GM19025 (cell line): ENCODE results near the gene GABRB2.
"Not testable (repeated sequence)": the region's sequence is repeated elsewhere in the genome, so short reads cannot be mapped to it uniquely, and the experiment has no call there.

Experiments
- ATAC-seq: cut with Tn5 transposase; IDR thresholded peaks from one replicate; pipeline ENCODE4 v1.9.1; 2021; ENCODE audit warnings: mild to moderate bottlenecking, low read depth, moderate library complexity; ENCODE audit not compliant: unreplicated experiment

GABRB2 gene

DNA sequence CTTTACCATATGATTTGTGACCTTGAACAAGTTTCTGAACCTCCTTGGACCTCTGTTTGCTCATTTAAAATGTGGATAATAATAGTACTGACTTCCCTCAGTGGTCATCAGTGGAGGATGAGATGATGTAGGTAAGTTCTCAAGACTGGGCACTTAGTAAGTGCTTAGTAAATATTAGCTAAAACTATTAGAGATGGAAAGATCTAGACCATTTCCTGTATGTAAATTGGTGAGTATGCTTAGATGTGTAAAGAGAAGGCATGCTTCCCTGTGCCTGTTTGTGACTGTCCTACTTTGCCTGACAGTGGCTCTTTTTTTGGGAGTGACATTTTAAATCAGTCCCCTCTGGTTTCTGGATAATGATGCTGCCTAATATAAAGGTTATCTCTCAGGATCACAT is 288.1 kb downstream of the GABRB2 start:
- ATAC-seq, result peak; percentile 45

DNA sequence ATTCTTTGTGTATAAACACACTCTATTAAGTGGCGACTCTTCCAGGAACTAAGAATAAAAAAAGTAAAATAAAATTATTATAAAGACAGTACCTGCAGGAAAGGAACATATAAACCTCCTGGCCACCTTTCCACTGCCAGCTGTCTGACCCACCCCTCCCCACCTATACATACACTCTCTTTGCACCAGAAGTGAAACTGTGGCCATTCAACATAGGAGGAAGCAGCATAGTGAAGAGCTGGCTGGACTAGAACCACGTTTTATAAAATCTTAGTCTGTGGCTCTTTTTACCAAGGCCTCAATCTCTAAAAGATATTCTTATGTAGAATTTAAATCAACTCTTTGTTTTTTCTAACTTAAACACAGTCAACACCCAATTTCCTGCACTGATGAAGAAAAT is 289.6 kb downstream of the GABRB2 start:
- no peak for ATAC-seq

DNA sequence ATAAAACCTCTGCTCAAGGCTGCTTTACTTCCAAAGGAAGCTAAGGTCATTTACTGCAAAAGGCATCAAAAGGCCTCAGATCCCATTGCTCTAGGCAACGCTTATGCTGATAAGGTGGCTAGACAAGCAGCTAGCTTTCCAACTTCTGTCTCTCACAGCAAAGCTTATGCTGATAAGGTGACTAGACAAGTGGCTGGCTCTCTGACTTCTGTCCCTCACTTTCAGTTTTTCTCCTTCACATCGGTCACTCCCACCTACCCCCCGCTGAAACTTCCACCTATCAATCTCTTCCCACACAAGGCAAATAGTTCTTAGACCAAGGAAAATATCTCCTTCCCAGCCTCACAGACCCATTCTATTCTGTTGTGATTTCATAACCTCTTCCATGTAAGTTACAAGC is 293.6 kb downstream of the GABRB2 start:
- not testable (repeated sequence) for ATAC-seq

DNA sequence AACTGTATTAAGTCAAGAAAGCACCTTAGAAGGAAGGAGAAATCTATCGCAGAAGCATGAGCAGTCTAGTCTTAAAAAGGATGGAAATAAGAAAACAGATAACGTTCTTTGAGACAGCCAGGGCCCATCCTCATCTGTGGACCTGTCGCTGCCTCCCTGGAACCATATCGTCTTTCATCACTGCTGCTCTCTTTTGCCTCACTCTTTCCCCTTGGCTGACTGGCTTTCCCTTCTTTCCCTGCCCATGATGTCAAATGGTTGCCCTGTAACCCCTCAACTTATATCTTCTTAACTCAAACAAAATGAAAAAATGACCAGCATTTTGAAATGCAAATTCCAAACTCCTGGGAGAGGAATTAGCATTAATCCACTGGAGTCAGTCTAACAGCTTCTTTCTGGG is 299.8 kb downstream of the GABRB2 start:
- no peak for ATAC-seq

- not testable (repeated sequence) for ATAC-seq
Measured at GRCh38 chr5:161245846-161246245, 300.7 kb downstream of the GABRB2 start.
